Heart right ventricle (tissue), 16 donors: ENCODE results near the gene FANCC. TPM values are rescaled to one million over a fixed set of nuclear protein-coding genes. Genes with fewer than 3 reads are reported as not detected.

Source experiments
- ATAC-seq, 8 donors: fragments of 200-7000 bp; cut with Tn5 transposase; one replicate each; pipeline ENCODE4 v1.9.1; 2020; ENCODE audit warnings: mild to moderate bottlenecking in 8 of 8, moderate library complexity in 8 of 8, moderate number of reproducible peaks in 1 of 8
- DNase-seq, 2 donors: peaks; one replicate each; pipeline ENCODE4 v3.0.0-alpha.2; 2020
- H3K27ac ChIP-seq, 10 donors: fragments of 200-600 bp; sonication (generic) in 2 of 10; one replicate each; pipeline versions ENCODE4 v1.5.0 to v1.8.0; 2020 to 2022; ENCODE audit warnings: mild to moderate bottlenecking in 3 of 10
- H3K27me3 ChIP-seq, 7 donors: fragments of 200-600 bp; one replicate each; pipeline ENCODE4 v1.8.0; 2021 to 2022; ENCODE audit warnings: mild to moderate bottlenecking in 2 of 7
- H3K36me3 ChIP-seq, 9 donors: fragments of 200-600 bp; sonication (generic) in 1 of 9; one replicate each; pipeline versions ENCODE4 v1.5.0 to v1.8.0; 2020 to 2022; ENCODE audit warnings: mild to moderate bottlenecking in 2 of 9
- H3K4me1 ChIP-seq, 9 donors: fragments of 200-600 bp; sonication (generic) in 1 of 9; one replicate each; pipeline versions ENCODE4 v1.5.0 to v1.8.0; 2020 to 2022; ENCODE audit warnings: mild to moderate bottlenecking in 4 of 9
- H3K4me3 ChIP-seq, 10 donors: fragments of 200-600 bp; sonication (generic) in 2 of 10; one replicate each; pipeline versions ENCODE4 v1.5.0 to v1.8.0; 2020 to 2022; ENCODE audit warnings: mild to moderate bottlenecking in 7 of 10, moderate library complexity in 2 of 10
- H3K9me3 ChIP-seq, 11 donors: fragments of 200-600 bp in 10 of 11; sonication (generic) in 2 of 11; one replicate each; pipeline versions ENCODE4 v1.5.0 to v1.8.0; 2013 to 2022; ENCODE audit warnings: mild to moderate bottlenecking in 2 of 11, control low read depth in 1 of 11, moderate library complexity in 1 of 11
- whole genome bisulfite sequencing, 2 donors: extraction: QIAGEN DNeasy Blood & Tissue Kit; methylation state at CpG; one replicate each; pipeline ENCODE4 v1.1.7; 2013; ENCODE audit warnings: inconsistent platforms in 1 of 2; 5-methylcytosine and 5-hydroxymethylcytosine counted together
- intact Hi-C, 10 donors: fragments of 100-400 bp; cut with DNase I; formaldehyde crosslinking; loops; one replicate each; pipeline versions ENCODE4 v1.11.1 to v1.14.2; 2022
- polyA plus RNA-seq, 2 donors: library from polyadenylated mRNA; stranded (reverse); fragments of 200-250 nt; gene quantifications; one replicate each; pipeline ENCODE4 v1.2.3, GENCODE V29; 2013
- total RNA-seq, 10 donors: library from RNA; stranded (reverse); fragmentation: NEBNext Ultra II Directional in 3 of 10; extraction: Animal tissue kit (Norgen Biotek cat#: 25700) in 3 of 10; gene quantifications; one replicate each; pipeline versions ENCODE4 v1.2.1 to v1.2.4, GENCODE V29; 2021 to 2023
- TF ChIP-seq, protein P1 (sequence below), 9 donors: fragments of 200-600 bp; sonication (generic) in 2 of 9; IDR thresholded peaks; one replicate each; pipeline versions ENCODE4 v1.5.0 to v1.8.0; 2021 to 2022; ENCODE audit warnings: antibody characterized with exemption in 9 of 9, mild to moderate bottlenecking in 5 of 9, moderate library complexity in 1 of 9
- donor health status: Arrhythmogenic right ventricular cardiomyopathy.
- donor health status: ischemic (EF 13 %, LVEDD 7.1; RV severe dilation, severe dysfunction).
- donor health status: healthy with polysubstance abuse.
- donor health status: DM: no; HTN: yes; CAD: no.
- donor health status: DM: no; HTN: no; CAD: no.
- donor health status: ischemic (EF 25% LVEDD 6.9; RV normal size, moderate dysfunction).
- donor health status: ischemic (EF 25% LVEDD 5.7; RV mildly dilated, moderate dysfunction).
- donor health status: healthy.
- donor health status: DM: yes; HTN: yes; CAD: no.
- donor health status: Ischemic cardiomyopathy.
- donor health status: ischemic (EF 35%, LVEDD 5.7; RV mildly dilated, moderate dysfunction).
- donor health status: nonischemic (EF 11% LVEDD 7.7; RV severe dilation, severe dysfunction).
- donor health status: DM: yes; HTN: yes; CAD: no.
- donor health status: PGD.
- donor health status: ischemic (EF 29% LVEDD 5.4; RV normal size, mild dysfunction).
- donor health status: nonischemic (EF 23%, LVEDD 6.1; RV moderate dilation, normal function).

The FANCC gene
- total and polyA plus RNA-seq, 12 donors, result 2.9 to 6.8 (median 4.3) TPM

DNA sequence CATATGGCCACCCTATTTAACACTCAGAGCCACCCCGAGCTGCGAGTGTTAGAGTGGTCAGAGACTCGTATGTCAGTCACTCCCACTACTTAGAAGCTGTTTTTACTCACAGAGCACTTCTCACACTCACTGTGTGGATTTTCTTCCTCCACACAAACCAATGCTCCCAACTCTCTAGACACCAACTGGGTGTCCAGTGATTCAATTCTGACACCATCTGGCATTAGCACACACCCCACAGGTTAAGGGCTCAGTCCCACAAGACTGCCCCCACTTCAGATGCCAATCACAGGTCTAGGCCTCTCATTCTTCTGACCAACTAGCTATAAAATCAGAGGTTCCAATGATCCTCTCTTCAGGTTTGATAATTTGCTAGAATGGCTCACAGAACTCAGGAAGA is 174.8 kb downstream of the FANCC start:
- peak overlapping the region in 1 of 10 donors; percentile 7 for H3K27ac ChIP-seq
- DNase-seq, result no peak
- no peaks in the 10 kb centered on the region for H3K36me3 ChIP-seq
- no peaks in the 10 kb centered on the region for H3K9me3 ChIP-seq
- WGBS, 2 donors, result 97 to 99% methylated on average over 3 of the region's 3 CpGs
- H3K27me3 ChIP-seq, result no peaks in the 10 kb centered on the region
- no peak for ATAC-seq
- TF ChIP-seq, protein P1, sequence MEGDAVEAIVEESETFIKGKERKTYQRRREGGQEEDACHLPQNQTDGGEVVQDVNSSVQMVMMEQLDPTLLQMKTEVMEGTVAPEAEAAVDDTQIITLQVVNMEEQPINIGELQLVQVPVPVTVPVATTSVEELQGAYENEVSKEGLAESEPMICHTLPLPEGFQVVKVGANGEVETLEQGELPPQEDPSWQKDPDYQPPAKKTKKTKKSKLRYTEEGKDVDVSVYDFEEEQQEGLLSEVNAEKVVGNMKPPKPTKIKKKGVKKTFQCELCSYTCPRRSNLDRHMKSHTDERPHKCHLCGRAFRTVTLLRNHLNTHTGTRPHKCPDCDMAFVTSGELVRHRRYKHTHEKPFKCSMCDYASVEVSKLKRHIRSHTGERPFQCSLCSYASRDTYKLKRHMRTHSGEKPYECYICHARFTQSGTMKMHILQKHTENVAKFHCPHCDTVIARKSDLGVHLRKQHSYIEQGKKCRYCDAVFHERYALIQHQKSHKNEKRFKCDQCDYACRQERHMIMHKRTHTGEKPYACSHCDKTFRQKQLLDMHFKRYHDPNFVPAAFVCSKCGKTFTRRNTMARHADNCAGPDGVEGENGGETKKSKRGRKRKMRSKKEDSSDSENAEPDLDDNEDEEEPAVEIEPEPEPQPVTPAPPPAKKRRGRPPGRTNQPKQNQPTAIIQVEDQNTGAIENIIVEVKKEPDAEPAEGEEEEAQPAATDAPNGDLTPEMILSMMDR (IDR thresholded peaks at IDR 0.05), result no peak
- peaks cover 0 to 6% (median 0%) of the 10 kb centered on the region in 9 donors for H3K4me1 ChIP-seq
- intact Hi-C loops, result no loop called here
- no peak overlapping the region for H3K4me3 ChIP-seq

DNA sequence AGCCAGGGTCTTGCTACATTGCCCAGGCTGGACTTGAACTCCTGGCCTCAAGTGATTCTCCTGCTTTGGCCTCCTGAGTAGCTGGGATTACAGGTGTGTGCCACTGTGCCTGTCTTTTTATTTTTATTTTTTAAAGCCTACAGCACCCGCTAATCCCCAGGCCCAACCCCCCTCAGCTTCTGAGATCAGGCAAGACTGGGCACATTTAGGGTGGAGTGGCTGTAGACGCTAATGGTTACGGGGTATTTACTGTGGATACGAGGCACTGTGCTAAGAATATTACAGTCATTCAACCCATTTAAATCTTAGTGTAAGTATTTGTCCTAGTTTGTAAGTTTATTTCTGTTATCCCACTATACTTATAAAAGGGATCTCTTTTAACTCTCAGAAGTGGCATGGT is 175.2 kb downstream of the FANCC start:
- Histone ChIP-seq H3K27ac (no peak overlapping the region), H3K36me3 (no peaks in the 10 kb centered on the region), H3K4me1 (peaks cover 0 to 2% (median 0%) of the 10 kb centered on the region in 9 donors), H3K4me3 (no peak overlapping the region), H3K9me3 (no peaks in the 10 kb centered on the region), H3K27me3 (no peaks in the 10 kb centered on the region)
- ATAC-seq (no peak), DNase-seq (no peak)
- 98% methylated on average over 4 of the region's 4 CpGs for WGBS, 2 donors
- TF ChIP-seq, protein P1 (IDR thresholded peaks at IDR 0.05), result no peak
- intact Hi-C loops, result no loop called here

DNA sequence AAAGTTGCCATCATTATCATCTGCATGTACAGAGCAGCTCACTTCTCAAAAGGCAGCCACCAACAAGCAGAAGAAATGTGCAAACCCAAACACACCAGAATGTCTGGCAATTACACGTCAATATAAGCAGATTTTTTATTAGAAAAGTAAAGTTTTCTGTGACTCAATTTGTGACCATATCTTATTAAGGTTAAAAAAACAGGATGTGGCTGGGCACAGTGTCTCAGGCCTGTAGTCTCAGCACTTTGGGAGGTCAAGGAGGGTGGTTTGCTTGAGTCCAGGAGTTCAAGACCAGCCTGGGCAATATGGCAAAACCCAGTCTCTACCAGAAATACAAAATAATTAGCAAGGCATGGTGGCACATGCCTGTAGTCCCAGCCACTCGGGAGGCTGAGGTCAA is 176.7 kb downstream of the FANCC start:
- 89 to 98% methylated on average over 2 of the region's 2 CpGs for WGBS, 2 donors
- Histone ChIP-seq H3K36me3 (no peaks in the 10 kb centered on the region), H3K9me3 (no peaks in the 10 kb centered on the region), H3K4me3 (no peak overlapping the region), H3K27me3 (no peaks in the 10 kb centered on the region), H3K4me1 (no peaks in the 10 kb centered on the region), H3K27ac (no peak overlapping the region)
- no peak for DNase-seq
- TF ChIP-seq, protein P1 (IDR thresholded peaks at IDR 0.05), result no peak
- no peak for ATAC-seq
- intact Hi-C loops, result no loop called here

DNA sequence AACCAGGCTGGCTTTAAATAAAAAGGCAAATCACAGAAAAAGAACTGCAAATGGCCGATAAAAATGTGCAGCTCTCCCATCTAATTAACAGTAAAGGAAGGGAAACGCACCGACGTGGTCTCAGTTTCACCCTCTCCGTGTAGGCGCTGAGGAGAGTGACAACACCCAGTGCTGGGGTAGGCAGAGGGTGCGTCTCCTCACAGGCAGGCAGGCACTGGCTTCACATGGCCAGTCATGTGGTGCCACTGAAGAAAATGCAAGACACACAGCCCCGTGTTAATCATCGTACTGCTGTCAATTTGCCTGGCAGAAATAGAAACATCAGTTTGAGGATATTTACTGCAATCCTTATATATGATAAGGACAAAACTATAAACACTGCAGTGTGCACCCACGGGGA is 178.4 kb downstream of the FANCC start:
- Histone ChIP-seq H3K27me3 (no peaks in the 10 kb centered on the region), H3K4me1 (no peaks in the 10 kb centered on the region), H3K9me3 (no peaks in the 10 kb centered on the region), H3K27ac (no peak overlapping the region), H3K4me3 (no peak overlapping the region), H3K36me3 (peaks cover 0 to 6% (median 0%) of the 10 kb centered on the region in 9 donors)
- no peak for DNase-seq
- intact Hi-C loops, result no loop called here
- TF ChIP-seq, protein P1 (IDR thresholded peaks at IDR 0.05), result no peak
- WGBS, 2 donors, result 92 to 96% methylated on average over 10 of the region's 10 CpGs
- ATAC-seq, result no peak
